MM.1S (cell line): ENCODE results near the gene MGST3.

Experiments used
- DNase-seq: peaks from one replicate; pipeline ENCODE4 v3.0.0-alpha.2; 2015
- H2AFZ ChIP-seq: fragments of 300-600 bp; sonication (generic); 2 replicates; pipeline ENCODE4 v1.6.0; 2016; ENCODE audit warnings: antibody characterized with exemption, low read length
- H3F3A ChIP-seq: fragments of 300-600 bp; sonication (generic); 2 replicates; pipeline ENCODE4 v1.6.1; 2016; ENCODE audit warnings: mild to moderate bottlenecking, antibody characterized with exemption, low read length, moderate library complexity, mixed read lengths; ENCODE audit not compliant: insufficient read depth
- H3K27ac ChIP-seq: fragments of 300-600 bp; sonication (generic); 2 replicates; pipeline ENCODE4 v1.5.1; 2016; ENCODE audit warnings: mild to moderate bottlenecking, low read length
- H3K27me3 ChIP-seq: fragments of 300-600 bp; sonication (generic); replicated peaks from 2 replicates; pipeline ENCODE4 v1.6.0; 2016; ENCODE audit warnings: low read length; ENCODE audit not compliant: insufficient read depth
- H3K36me3 ChIP-seq: fragments of 300-600 bp; sonication (generic); replicated peaks from 2 replicates; pipeline ENCODE4 v1.6.1; 2016; ENCODE audit warnings: mild to moderate bottlenecking, low read length, mixed read lengths; ENCODE audit not compliant: insufficient read depth
- H3K4me1 ChIP-seq: fragments of 300-600 bp; sonication (generic); 2 replicates; pipeline ENCODE4 v1.6.1; 2016; ENCODE audit warnings: low read length, mixed read lengths
- H3K4me2 ChIP-seq: fragments of 300-600 bp; sonication (generic); 2 replicates; pipeline ENCODE4 v1.6.0; 2016; ENCODE audit warnings: low read depth, low read length
- H3K4me3 ChIP-seq: fragments of 300-600 bp; sonication (generic); 2 replicates; pipeline ENCODE4 v1.5.1; 2016; ENCODE audit warnings: low read length, mixed read lengths
- H3K79me2 ChIP-seq: fragments of 300-600 bp; sonication (generic); 2 replicates; pipeline ENCODE4 v1.6.1; 2016; ENCODE audit warnings: mixed run types, low read length, mixed read lengths
- H3K9ac ChIP-seq: fragments of 300-600 bp; sonication (generic); 2 replicates; pipeline ENCODE4 v1.6.1; 2016; ENCODE audit warnings: low read length, mixed read lengths
- H3K9me2 ChIP-seq: fragments of 300-600 bp; sonication (generic); replicated peaks from 2 replicates; pipeline ENCODE4 v1.6.1; 2016; ENCODE audit warnings: mild to moderate bottlenecking, low read length, mixed read lengths; ENCODE audit not compliant: insufficient read depth
- H3K9me3 ChIP-seq: fragments of 300-600 bp; sonication (generic); replicated peaks from 2 replicates; pipeline ENCODE4 v1.6.1; 2016; ENCODE audit warnings: mild to moderate bottlenecking, low read length, mixed read lengths; ENCODE audit not compliant: insufficient read depth
- H4K20me1 ChIP-seq: fragments of 300-600 bp; sonication (generic); 2 replicates; pipeline ENCODE4 v1.6.1; 2016; ENCODE audit warnings: mild to moderate bottlenecking, low read length, moderate library complexity, mixed read lengths; ENCODE audit not compliant: insufficient read depth
- EZH2 ChIP-seq: fragments of 300-600 bp; sonication (generic); optimal IDR thresholded peaks from 2 replicates; pipeline ENCODE3; 2017; ENCODE audit warnings: low read depth, mild to moderate bottlenecking, antibody characterized with exemption, low read length, mixed read lengths
- EZH2phosphoT487 ChIP-seq: fragments of 300-600 bp; sonication (generic); IDR thresholded peaks from 2 replicates; pipeline ENCODE4 v1.6.1; 2018; ENCODE audit warnings: antibody characterized with exemption, low read length
- TF ChIP-seq, protein P1 (sequence below): fragments of 300-600 bp; sonication (generic); IDR thresholded peaks from 2 replicates; pipeline ENCODE4 v1.5.1; 2016; ENCODE audit warnings: antibody characterized with exemption, low read length, mixed read lengths

Gene MGST3

DNA sequence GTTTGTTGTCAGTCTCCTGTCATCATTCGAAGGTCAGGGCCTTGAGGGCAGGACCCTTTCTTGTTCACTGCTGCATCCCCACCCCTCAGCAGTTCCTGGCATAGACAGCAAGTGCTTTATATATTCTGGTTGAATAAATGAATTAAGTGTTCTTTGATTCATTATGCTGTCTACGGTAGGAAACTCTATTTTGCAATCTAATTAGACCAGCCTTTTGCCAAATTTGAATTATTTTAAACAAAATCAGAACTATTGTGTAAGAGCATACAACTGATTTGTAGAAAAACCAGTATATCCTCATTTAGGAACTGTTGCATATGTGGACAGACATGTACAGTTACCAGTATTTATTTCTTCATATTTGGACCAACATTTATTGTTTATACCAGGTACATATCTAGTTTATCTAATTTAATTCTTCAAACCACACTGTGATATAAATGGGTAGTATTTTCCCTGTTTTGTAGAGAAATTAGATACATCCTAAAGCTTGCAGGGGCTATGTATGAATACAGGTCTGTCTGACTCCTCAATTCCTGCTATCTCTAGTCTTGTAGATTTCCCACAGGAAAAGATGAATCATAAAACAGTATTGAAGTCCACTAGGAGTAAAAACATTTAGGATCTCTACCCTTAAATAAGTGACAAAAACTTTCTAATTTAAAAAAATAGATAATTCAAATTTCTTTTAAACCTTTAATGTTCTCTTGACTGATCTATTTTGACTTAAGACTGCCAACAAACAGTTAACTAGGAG, 10.4 kb downstream of the MGST3 start:
- peak; percentile 15 for DNase-seq
- no peaks in the 10 kb centered on the region for H3K36me3 ChIP-seq
- no peaks in the 10 kb centered on the region for H3K9me2 ChIP-seq
- no peak overlapping the region for H3K4me3 ChIP-seq
- H3K9ac ChIP-seq = no peak overlapping the region
- no peaks in the 10 kb centered on the region; the same call in 1 of the 2 replicates for H3F3A ChIP-seq
- peaks cover 21% of the 10 kb centered on the region for H3K4me1 ChIP-seq
- H2AFZ ChIP-seq = no peak overlapping the region
- H3K79me2 ChIP-seq = no peaks in the 10 kb centered on the region; the same call in 1 of the 2 replicates
- TF ChIP-seq EZH2 (no peak), EZH2phosphoT487 (no peak)
- TF ChIP-seq, protein P1, sequence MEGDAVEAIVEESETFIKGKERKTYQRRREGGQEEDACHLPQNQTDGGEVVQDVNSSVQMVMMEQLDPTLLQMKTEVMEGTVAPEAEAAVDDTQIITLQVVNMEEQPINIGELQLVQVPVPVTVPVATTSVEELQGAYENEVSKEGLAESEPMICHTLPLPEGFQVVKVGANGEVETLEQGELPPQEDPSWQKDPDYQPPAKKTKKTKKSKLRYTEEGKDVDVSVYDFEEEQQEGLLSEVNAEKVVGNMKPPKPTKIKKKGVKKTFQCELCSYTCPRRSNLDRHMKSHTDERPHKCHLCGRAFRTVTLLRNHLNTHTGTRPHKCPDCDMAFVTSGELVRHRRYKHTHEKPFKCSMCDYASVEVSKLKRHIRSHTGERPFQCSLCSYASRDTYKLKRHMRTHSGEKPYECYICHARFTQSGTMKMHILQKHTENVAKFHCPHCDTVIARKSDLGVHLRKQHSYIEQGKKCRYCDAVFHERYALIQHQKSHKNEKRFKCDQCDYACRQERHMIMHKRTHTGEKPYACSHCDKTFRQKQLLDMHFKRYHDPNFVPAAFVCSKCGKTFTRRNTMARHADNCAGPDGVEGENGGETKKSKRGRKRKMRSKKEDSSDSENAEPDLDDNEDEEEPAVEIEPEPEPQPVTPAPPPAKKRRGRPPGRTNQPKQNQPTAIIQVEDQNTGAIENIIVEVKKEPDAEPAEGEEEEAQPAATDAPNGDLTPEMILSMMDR = no peak
- no peaks in the 10 kb centered on the region for H3K27me3 ChIP-seq
- no peak overlapping the region for H3K27ac ChIP-seq
- no peaks in the 10 kb centered on the region for H4K20me1 ChIP-seq
- H3K9me3 ChIP-seq = no peaks in the 10 kb centered on the region
- peak overlapping the region; percentile 50 for H3K4me2 ChIP-seq

DNA sequence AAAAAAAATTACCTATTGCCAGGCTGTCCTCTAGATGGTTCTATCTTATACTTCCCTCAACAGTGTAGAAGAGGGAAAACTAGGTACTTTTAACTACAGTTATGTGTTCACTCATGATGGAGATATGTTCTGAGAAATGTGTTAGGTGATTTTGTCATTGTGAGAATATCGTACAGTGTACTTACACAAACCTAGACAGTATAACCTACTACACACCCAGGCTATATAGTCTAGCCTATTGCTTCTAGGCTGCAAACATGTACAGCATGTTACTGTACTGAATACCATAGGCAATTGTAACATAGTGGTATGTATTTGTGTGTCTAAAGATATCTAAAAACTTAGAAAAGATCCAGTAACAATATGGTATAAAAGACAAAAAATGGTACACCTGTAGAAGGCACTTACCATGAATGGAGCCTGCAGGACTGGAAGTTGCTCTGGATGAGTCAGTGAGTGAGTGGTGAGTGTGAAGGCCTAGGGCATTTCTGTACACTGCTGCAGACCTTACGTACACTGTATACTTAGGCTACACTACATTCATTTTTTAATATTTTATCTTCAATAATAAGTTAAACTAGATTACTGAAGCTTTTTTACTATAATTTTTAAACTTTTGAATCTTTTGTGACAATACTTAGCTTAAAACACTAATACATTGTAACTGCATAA, 13.2 kb downstream of the MGST3 start:
- TF ChIP-seq EZH2phosphoT487 (no peak), EZH2 (no peak)
- TF ChIP-seq, protein P1 = no peak
- H3K79me2 ChIP-seq = no peaks in the 10 kb centered on the region; the same call in 1 of the 2 replicates
- H3F3A ChIP-seq = no peaks in the 10 kb centered on the region; the same call in 1 of the 2 replicates
- no peaks in the 10 kb centered on the region for H3K9me2 ChIP-seq
- no peak overlapping the region for H3K4me3 ChIP-seq
- no peak overlapping the region for H3K9ac ChIP-seq
- no peaks in the 10 kb centered on the region for H4K20me1 ChIP-seq
- DNase-seq = no peak
- H3K4me2 ChIP-seq = no peak overlapping the region
- peaks cover 21% of the 10 kb centered on the region for H3K4me1 ChIP-seq
- H2AFZ ChIP-seq = no peak overlapping the region
- no peak overlapping the region for H3K27ac ChIP-seq
- no peaks in the 10 kb centered on the region for H3K9me3 ChIP-seq
- H3K27me3 ChIP-seq = no peaks in the 10 kb centered on the region
- no peaks in the 10 kb centered on the region for H3K36me3 ChIP-seq

DNA sequence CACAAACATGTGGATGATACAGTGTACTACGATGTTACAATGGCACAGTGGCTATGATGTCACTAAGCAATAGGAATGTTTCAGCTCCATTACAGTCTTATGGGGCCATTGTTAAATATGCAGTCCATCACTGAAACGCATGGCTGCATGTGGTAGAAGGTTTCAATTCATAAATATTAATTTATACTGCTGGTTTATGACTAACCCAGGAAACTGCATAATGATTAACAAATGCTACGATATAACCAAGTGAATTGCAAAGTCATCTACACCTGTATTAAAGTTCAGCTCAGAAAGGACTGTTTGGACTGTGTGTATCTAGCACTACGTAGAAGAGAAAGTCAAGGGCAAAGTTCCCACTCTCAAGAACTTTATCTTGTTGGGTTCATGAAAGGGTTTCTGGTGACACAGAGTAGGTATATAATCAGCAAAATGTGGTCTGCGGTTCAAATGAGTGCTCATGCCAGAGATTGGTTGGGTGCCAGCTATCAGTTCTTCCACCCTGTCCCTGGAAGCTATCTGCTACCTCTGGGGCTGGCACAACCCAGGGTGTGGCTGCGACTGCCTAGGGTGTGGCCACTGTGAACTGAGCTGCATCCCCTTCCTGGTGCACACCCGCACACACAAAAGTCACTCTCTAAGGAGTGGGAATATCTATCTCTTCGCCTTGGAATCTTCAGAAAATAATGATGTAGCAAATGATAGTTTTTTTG, 14.8 kb downstream of the MGST3 start:
- Histone ChIP-seq H3K4me1 (peaks cover 18% of the 10 kb centered on the region), H3K9ac (no peak overlapping the region)
- no peak for DNase-seq

More for the DNA sequence above, 14.8 kb downstream of the MGST3 start:
- H3K4me3 ChIP-seq = no peak overlapping the region
- H2AFZ ChIP-seq = no peak overlapping the region
- H3K36me3 ChIP-seq = no peaks in the 10 kb centered on the region
- no peaks in the 10 kb centered on the region for H3K27me3 ChIP-seq
- no peaks in the 10 kb centered on the region for H4K20me1 ChIP-seq
- TF ChIP-seq EZH2phosphoT487 = no peak
- TF ChIP-seq, protein P1 = no peak
- TF ChIP-seq EZH2 = no peak
- H3F3A ChIP-seq = no peaks in the 10 kb centered on the region; the same call in 1 of the 2 replicates
- H3K9me2 ChIP-seq = no peaks in the 10 kb centered on the region
- no peaks in the 10 kb centered on the region for H3K79me2 ChIP-seq
- no peaks in the 10 kb centered on the region for H3K9me3 ChIP-seq
- H3K4me2 ChIP-seq = no peak overlapping the region
- no peak overlapping the region for H3K27ac ChIP-seq
